HCEC 1CT (cell line): ENCODE results near the gene DSCAML1.
A peak's percentile ranks its signal among the peaks of the same experiment; 100 is the strongest.
"Not testable (repeated sequence)": the region's sequence is repeated elsewhere in the genome, so short reads cannot be mapped to it uniquely, and the experiment has no call there.

Source experiments
- DNase-seq: peaks from one replicate; pipeline ENCODE4 v3.0.0-alpha.2; 2017

DSCAML1 gene

GRCh38 chr11:117458275-117459122 lies 338.5 kb downstream of the DSCAML1 start:
- no peak for DNase-seq

GRCh38 chr11:117457835-117458234 lies 339.2 kb downstream of the DSCAML1 start:
- no peak for DNase-seq

GRCh38 chr11:117457031-117457785 lies 339.8 kb downstream of the DSCAML1 start:
- no peak for DNase-seq

GRCh38 chr11:117456721-117457029 lies 340.3 kb downstream of the DSCAML1 start:
- DNase-seq: not testable (repeated sequence)

GRCh38 chr11:117456027-117456720 lies 340.8 kb downstream of the DSCAML1 start:
- no peak for DNase-seq

GRCh38 chr11:117454564-117454917 lies 342.5 kb downstream of the DSCAML1 start:
- no peak for DNase-seq

- DNase-seq: no peak
These were observed 343.0 kb downstream of the DSCAML1 start for GRCh38 chr11:117453886-117454563.

GRCh38 chr11:117449111-117449693 lies 347.8 kb downstream of the DSCAML1 start:
- no peak for DNase-seq

GRCh38 chr11:117444711-117445658 lies 352.0 kb downstream of the DSCAML1 start:
- DNase-seq: no peak

- no peak for DNase-seq
These were observed 352.8 kb downstream of the DSCAML1 start for GRCh38 chr11:117444256-117444655.

GRCh38 chr11:117443266-117444186 lies 353.5 kb downstream of the DSCAML1 start:
- DNase-seq: peak; percentile 8

GRCh38 chr11:117442869-117443239 lies 354.2 kb downstream of the DSCAML1 start:
- DNase-seq: no peak

- DNase-seq: no peak
These were observed 354.8 kb downstream of the DSCAML1 start for GRCh38 chr11:117442049-117442868.

GRCh38 chr11:117441146-117441975 lies 355.7 kb downstream of the DSCAML1 start:
- DNase-seq: no peak

- no peak for DNase-seq
These were observed 356.8 kb downstream of the DSCAML1 start for GRCh38 chr11:117440258-117440657.

- DNase-seq: no peak
These were observed 357.8 kb downstream of the DSCAML1 start for GRCh38 chr11:117439256-117439655.

- DNase-seq: no peak
These were observed 358.5 kb downstream of the DSCAML1 start for GRCh38 chr11:117438371-117439000.

GRCh38 chr11:117437791-117438130 lies 359.3 kb downstream of the DSCAML1 start:
- DNase-seq: no peak
